ENCODE data around the gene PAIP1.

Gene PAIP1

GRCh38 chr5:43547532-43547931 lies 9.3 kb downstream of the PAIP1 start:
- no peak for DNase-seq (ENCODE audit: low read depth)
- TF ChIP-seq CTCF (conservative IDR thresholded peaks at IDR 0.05; ENCODE audit: low read depth, low read length), result no peak
- no peak overlapping the region for H3K4me3 ChIP-seq (ENCODE audit: low read length)

GRCh38 chr5:43543434-43543833 lies 13.4 kb downstream of the PAIP1 start:
- no peak for TF ChIP-seq CTCF (conservative IDR thresholded peaks at IDR 0.05; ENCODE audit: low read depth, low read length)
- DNase-seq (ENCODE audit: low read depth), result no peak

GRCh38 chr5:43540746-43541145 lies 16.1 kb downstream of the PAIP1 start:
- H3K4me3 ChIP-seq (ENCODE audit: low read length), result no peak overlapping the region
- no peak for TF ChIP-seq CTCF (conservative IDR thresholded peaks at IDR 0.05; ENCODE audit: low read depth, low read length)
- DNase-seq (ENCODE audit: low read depth), result no peak

More at GRCh38 chr5:43543434-43543833, 13.4 kb downstream of the PAIP1 start:
- no peak overlapping the region for H3K4me3 ChIP-seq (ENCODE audit: low read length)

GRCh38 chr5:43536972-43537371 lies 19.9 kb downstream of the PAIP1 start:
- no peak for TF ChIP-seq CTCF (conservative IDR thresholded peaks at IDR 0.05; ENCODE audit: low read depth, low read length)
- H3K4me3 ChIP-seq (ENCODE audit: low read length), result no peak overlapping the region
- no peak for DNase-seq (ENCODE audit: low read depth)

- no peak for DNase-seq (ENCODE audit: low read depth)
- TF ChIP-seq CTCF (conservative IDR thresholded peaks at IDR 0.05; ENCODE audit: low read depth, low read length), result no peak
- H3K4me3 ChIP-seq (ENCODE audit: low read length), result no peak overlapping the region
These were observed 23.2 kb downstream of the PAIP1 start for GRCh38 chr5:43533646-43534045.

GRCh38 chr5:43530648-43531047 lies 26.2 kb downstream of the PAIP1 start:
- TF ChIP-seq CTCF (conservative IDR thresholded peaks at IDR 0.05; ENCODE audit: low read depth, low read length), result no peak
- no peak for DNase-seq (ENCODE audit: low read depth)
- H3K4me3 ChIP-seq (ENCODE audit: low read length), result no peak overlapping the region

GRCh38 chr5:43523662-43524072 lies 33.2 kb downstream of the PAIP1 start:
- no peak for DNase-seq (ENCODE audit: low read depth)
- no peak for TF ChIP-seq CTCF (conservative IDR thresholded peaks at IDR 0.05; ENCODE audit: low read depth, low read length)
- H3K4me3 ChIP-seq (ENCODE audit: low read length), result no peak overlapping the region

Data from retinal pigment epithelial cell (primary cell).